DMS153 (cell line): ENCODE measurements around the gene TMEM187.
A peak's percentile ranks its signal among the peaks of the same experiment; 100 is the strongest.

Source experiments
- DNase-seq: peaks from one replicate; lab custom pipeline; 2025; lab: John Stamatoyannopoulos, UW

The TMEM187 gene

GRCh38 chrX:153955228-153955732 lies 17.3 kb upstream of the TMEM187 start:
- DNase-seq = no peak

- no peak for DNase-seq
Measured at GRCh38 chrX:153956044-153956907, 16.3 kb upstream of the TMEM187 start.

GRCh38 chrX:153957224-153957623 lies 15.3 kb upstream of the TMEM187 start:
- no peak for DNase-seq

GRCh38 chrX:153958605-153959004 lies 13.9 kb upstream of the TMEM187 start:
- DNase-seq = no peak

DNA sequence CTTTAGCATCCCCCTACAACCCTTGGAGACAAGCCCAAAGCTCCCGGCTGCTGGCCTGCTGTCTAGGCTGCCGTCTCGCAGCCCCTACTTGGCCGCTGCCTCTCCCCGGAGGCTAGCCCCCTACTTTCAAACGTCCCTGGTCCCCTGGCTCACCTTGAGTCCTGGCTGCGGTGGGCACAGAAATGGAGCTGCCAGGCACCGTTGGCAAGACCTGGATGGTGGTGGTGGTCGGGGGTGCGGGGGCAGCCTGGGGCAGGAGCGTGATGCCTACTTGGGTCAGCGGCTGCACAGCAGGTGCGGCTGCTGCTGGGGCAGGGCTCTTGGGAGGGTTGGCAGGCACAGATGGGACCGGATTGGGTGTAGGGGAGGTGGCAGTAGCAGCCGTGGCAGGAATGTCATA lies 12.9 kb upstream of the TMEM187 start:
- no peak for DNase-seq

- DNase-seq = no peak
Measured at GRCh38 chrX:153960077-153960476, 12.5 kb upstream of the TMEM187 start.

GRCh38 chrX:153960786-153961185 lies 11.8 kb upstream of the TMEM187 start:
- no peak for DNase-seq

DNA sequence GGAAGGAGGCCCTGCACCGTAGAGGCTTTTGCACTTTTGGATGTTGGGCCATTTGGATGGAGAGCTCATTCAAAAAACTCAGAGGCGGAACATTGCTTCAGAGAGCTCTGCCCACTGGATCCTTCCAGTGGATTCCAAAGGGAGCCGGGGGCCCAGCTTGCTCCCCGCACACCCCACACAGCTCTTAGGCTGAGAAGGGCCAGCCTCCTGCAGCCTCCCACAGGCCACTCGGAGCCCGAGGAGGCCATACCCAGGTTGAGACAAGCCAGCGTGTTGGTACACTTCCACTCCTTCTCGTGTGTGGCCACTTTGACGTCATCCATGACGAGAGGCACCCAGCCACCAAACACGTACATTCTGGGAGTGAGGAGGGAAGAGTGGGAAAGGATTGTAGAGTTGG lies 11.3 kb upstream of the TMEM187 start:
- no peak for DNase-seq

DNA sequence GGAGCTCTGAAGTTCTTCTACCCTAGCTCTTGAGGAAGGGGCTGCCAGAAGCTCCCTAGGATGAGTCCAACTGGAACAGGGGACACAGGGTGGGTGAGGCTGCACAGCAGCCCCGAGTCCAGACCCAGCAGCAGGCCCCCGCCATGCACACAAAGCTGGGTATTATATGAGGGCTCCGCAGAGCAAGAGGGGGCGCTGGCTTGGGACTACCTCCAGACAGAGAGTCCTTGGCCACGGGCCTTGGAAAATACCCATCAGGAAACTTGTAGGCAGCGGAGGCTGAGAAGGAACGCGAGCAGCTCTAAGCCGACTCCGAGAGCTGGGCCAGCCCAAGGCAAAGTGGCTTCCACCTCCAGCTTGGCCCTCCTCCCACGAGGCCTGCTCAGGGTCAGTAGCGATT lies 9.0 kb upstream of the TMEM187 start:
- no peak for DNase-seq

DNA sequence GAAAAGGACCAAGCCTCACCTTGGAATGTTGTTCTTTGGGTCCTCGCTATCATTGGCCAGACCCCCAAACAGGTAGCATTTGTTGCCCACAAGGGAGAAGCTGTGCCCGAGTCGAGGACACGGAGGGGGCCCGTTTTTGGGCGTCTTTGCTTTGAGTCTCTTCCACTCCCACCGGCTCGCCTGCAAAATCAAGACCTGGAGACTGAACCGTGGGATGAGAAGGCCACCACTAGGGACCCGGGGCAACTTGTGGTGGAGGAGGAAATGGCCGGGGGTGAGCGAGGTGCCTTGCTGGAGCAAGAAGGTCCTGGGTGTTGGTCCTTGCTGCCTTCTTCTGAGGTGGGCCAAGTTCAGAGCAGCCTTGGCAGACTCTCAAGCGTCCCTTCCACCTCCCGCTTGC lies 8.4 kb upstream of the TMEM187 start:
- no peak for DNase-seq

GRCh38 chrX:153965406-153965805 lies 7.1 kb upstream of the TMEM187 start:
- no peak for DNase-seq

DNA sequence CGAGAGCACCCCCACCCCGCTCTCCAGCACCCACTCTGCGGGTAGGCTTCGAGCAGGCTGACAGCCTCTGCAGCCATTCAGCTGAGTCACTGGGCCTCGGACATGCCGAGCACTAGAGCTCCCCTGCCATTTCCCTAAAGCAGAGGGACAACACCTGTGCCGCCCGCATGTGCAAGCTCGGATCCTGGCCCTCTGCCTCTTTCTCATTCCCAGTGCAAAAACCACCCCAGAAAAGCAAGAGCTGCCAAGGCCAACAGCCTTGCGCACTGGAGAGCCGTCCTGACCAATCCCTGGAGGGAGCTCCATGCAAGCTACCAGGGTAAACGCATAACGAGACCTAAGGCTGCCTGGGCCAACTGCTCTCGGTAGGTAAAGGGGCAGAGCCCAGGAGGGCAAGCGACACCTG lies 6.3 kb upstream of the TMEM187 start:
- no peak for DNase-seq

GRCh38 chrX:153966841-153967535 lies 5.6 kb upstream of the TMEM187 start:
- no peak for DNase-seq

DNA sequence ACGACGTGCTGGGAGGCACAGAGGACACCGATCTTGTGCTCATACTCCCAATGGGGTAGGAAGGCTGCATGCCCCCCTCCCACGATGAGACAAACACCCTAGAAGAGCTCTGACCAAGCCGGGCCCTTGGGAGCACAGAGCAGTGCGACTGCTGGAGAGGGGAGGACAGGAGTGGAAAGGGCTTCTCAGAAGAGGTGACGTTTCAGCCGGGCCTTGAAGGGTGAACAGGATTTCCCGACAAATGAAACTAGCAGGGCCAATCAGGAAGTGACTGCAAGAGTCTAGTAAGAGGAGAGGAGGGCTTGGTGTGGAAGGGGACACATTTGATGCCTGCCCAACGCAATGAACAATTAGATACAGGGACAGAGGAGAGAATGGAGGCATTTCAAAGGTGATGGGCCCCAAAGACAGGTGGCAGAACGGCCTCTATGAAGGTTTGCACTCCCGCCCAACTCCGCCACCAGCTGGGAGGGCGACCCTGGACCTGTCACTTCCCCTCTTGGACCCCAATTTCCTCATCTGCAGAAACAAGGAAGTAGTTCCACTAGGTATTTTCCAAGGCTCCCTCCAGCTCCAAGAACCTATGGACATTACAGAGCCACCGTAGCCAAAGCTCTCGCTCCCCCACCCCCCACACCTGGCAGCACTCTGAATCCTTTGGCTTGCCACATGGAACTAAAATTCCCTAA lies 4.9 kb upstream of the TMEM187 start:
- DNase-seq = no peak

DNA sequence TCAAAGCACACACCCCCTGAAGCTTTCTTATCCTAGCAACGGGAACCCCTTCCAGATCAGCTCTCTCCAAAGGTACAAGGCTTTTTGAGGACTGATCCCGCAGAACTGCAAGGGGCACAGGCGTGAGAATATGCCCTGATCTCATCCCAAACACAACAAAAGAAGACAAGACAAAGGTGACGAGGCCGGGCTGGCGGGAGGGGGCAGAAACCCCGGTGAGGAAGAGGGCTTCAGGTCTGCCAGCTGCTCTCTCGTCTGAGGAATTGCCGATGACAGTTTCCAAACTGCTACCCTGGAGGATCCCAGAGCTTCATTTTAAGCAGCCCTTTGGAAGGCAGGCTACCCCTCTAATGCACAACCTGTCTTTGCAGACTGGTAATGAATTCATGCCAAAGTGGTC lies 4.3 kb upstream of the TMEM187 start:
- no peak for DNase-seq

- no peak for DNase-seq
Measured at GRCh38 chrX:153968754-153969124, 3.8 kb upstream of the TMEM187 start.

DNA sequence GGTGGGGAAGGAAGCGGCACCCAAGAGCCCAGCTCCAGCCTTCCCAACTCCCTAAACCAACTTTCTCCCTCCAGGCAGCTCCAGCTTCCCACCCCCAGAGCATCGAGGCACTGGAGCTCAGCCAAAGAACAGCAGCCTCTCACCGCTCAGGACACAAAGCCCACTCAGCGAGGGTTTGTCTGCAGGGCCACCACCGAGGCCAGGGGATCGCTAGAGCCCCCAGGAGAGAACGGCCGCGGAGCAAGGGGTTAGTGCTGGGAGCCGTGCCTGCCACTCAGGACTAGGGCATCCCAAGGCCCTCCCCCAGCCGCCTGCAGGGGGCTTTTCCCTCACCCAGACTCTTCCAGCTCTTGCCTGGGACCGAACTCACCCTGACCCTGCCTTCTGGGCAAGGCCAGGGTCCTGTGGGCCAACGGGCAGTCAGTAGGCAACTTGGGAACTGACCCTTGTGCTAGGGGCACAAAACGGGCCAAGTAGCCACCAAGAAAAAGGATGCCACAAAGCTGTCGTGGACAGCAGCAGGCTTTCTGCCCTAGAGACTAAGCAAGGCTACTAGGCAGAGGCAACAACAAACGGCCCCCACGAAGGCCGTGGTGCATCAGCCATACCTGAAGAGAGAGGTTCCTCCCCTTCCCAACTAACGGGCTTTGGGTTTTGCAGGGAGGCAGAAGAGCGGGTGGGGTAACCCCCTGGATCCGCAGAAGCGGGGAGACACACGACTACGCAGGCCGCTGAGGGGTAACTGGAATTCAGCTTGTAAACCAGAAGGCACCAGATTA lies 3.2 kb upstream of the TMEM187 start:
- no peak for DNase-seq

GRCh38 chrX:153969904-153970356 lies 2.6 kb upstream of the TMEM187 start:
- peak; percentile 16 for DNase-seq

- DNase-seq = peak; percentile 37
Measured at GRCh38 chrX:153970357-153971123, 2.0 kb upstream of the TMEM187 start.

GRCh38 chrX:153971124-153971449 lies 1.5 kb upstream of the TMEM187 start:
- peak; percentile 78 for DNase-seq
